Bronchial epithelial cell (primary cell): ENCODE results near the gene PPM1D. TPM values are rescaled to one million over a fixed set of nuclear protein-coding genes. Genes with fewer than 3 reads are reported as not detected.

ENCODE experiments used
- DNase-seq: peaks from one replicate; pipeline ENCODE4 v3.0.0-alpha.2; 2010; ENCODE audit warnings: low read depth
- FAIRE-seq: peaks from 2 replicates; lab custom pipeline; 2011; peaks lifted over from hg19 to GRCh38; lab: Jason Lieb, UNC
- H3K27me3 ChIP-seq: 2 replicates; pipeline ENCODE4 v1.5.1; 2011; ENCODE audit warnings: low read length; ENCODE audit not compliant: control insufficient read depth, insufficient read depth
- H3K36me3 ChIP-seq: 2 replicates; pipeline ENCODE4 v1.5.1; 2011; ENCODE audit warnings: low read length; ENCODE audit not compliant: control insufficient read depth, insufficient read depth
- H3K4me3 ChIP-seq: 2 replicates; pipeline ENCODE4 v1.5.1; 2011; ENCODE audit warnings: mild to moderate bottlenecking, low read depth, low read length, control low read depth
- CTCF ChIP-seq: IDR thresholded peaks from 2 replicates; pipeline ENCODE4 v1.5.1; 2011; ENCODE audit warnings: mild to moderate bottlenecking, moderate library complexity, low read length, control low read depth, inconsistent platforms; ENCODE audit not compliant: insufficient read depth, severe bottlenecking
- total RNA-seq: library from RNA; depleted of rRNA; stranded (reverse); fragments of >200 nt; gene quantifications from 2 replicates; pipeline ENCODE4 v1.2.1, GENCODE V29; 2014

PPM1D gene
- total RNA-seq, 1 donor from 2014 or later, result 3.2 TPM

- FAIRE-seq (no peak), DNase-seq (no peak)
- Histone ChIP-seq H3K4me3 (no peak overlapping the region), H3K36me3 (peaks cover 2% of the 10 kb centered on the region), H3K27me3 (no peaks in the 10 kb centered on the region)
- TF ChIP-seq CTCF, result no peak
Measured at GRCh38 chr17:60628252-60628889, 28.4 kb downstream of the PPM1D start.

- Histone ChIP-seq H3K27me3 (no peaks in the 10 kb centered on the region), H3K36me3 (no peaks in the 10 kb centered on the region), H3K4me3 (no peak overlapping the region)
- FAIRE-seq (no peak), DNase-seq (no peak)
- no peak for TF ChIP-seq CTCF
Measured at GRCh38 chr17:60629120-60629519, 29.1 kb downstream of the PPM1D start.

- Histone ChIP-seq H3K4me3 (no peak overlapping the region), H3K36me3 (no peaks in the 10 kb centered on the region), H3K27me3 (no peaks in the 10 kb centered on the region)
- no peak for DNase-seq
- FAIRE-seq, result no peak
- no peak for TF ChIP-seq CTCF
Measured at GRCh38 chr17:60630352-60630751, 30.4 kb downstream of the PPM1D start.

GRCh38 chr17:60631119-60631518 is 31.1 kb downstream of the PPM1D start:
- no peak for TF ChIP-seq CTCF
- Histone ChIP-seq H3K36me3 (no peaks in the 10 kb centered on the region), H3K4me3 (no peak overlapping the region), H3K27me3 (no peaks in the 10 kb centered on the region)
- no peak for FAIRE-seq
- no peak for DNase-seq

- Histone ChIP-seq H3K4me3 (no peak overlapping the region), H3K36me3 (no peaks in the 10 kb centered on the region), H3K27me3 (no peaks in the 10 kb centered on the region)
- FAIRE-seq, result no peak
- no peak for DNase-seq
- no peak for TF ChIP-seq CTCF
Measured at GRCh38 chr17:60637683-60638082, 37.7 kb downstream of the PPM1D start.

- Histone ChIP-seq H3K36me3 (no peaks in the 10 kb centered on the region), H3K27me3 (no peaks in the 10 kb centered on the region), H3K4me3 (no peak overlapping the region)
- DNase-seq, result no peak
- no peak for FAIRE-seq
- TF ChIP-seq CTCF, result no peak
Measured at GRCh38 chr17:60639019-60639330, 39.0 kb downstream of the PPM1D start.
